Mesenchymal stem cell (in vitro differentiated cells and primary cell): ENCODE data around the gene VCX3A. TPM values are rescaled to one million over a fixed set of nuclear protein-coding genes. Genes with fewer than 3 reads are reported as not detected.
"Not testable (repeated sequence)": the region's sequence is repeated elsewhere in the genome, so short reads cannot be mapped to it uniquely, and the experiment has no call there.

Experiments used
- DNase-seq: peaks from one replicate; pipeline ENCODE4 v3.0.0-alpha.2; 2013
- H2AFZ ChIP-seq: one replicate; pipeline ENCODE4 v1.6.1; 2013; ENCODE audit warnings: low read depth, mild to moderate bottlenecking, control low read depth, inconsistent platforms, low read length, moderate library complexity
- H2AK5ac ChIP-seq: 2 replicates; pipeline ENCODE4 v1.6.1; 2013; ENCODE audit warnings: low read length, moderate library complexity, mild to moderate bottlenecking, inconsistent platforms; ENCODE audit not compliant: severe bottlenecking
- H2BK120ac ChIP-seq: one replicate; pipeline ENCODE4 v1.6.1; 2013; ENCODE audit warnings: low read depth, mild to moderate bottlenecking, inconsistent platforms, low read length, moderate library complexity
- H2BK12ac ChIP-seq, 2 experiments: one replicate each; pipeline ENCODE4 v1.6.1; 2013; ENCODE audit warnings: inconsistent platforms in 2 of 2, low read length in 2 of 2, mild to moderate bottlenecking in 2 of 2, moderate library complexity in 2 of 2, control low read depth in 1 of 2
- H2BK15ac ChIP-seq: one replicate; pipeline ENCODE4 v1.6.1; 2013; ENCODE audit warnings: mild to moderate bottlenecking, low read depth, inconsistent platforms; ENCODE audit not compliant: poor library complexity, severe bottlenecking
- H2BK5ac ChIP-seq: 2 replicates; pipeline ENCODE4 v1.6.1; 2013; ENCODE audit warnings: low read depth, mild to moderate bottlenecking, low read length, control low read depth, inconsistent platforms; ENCODE audit not compliant: poor library complexity, severe bottlenecking
- H3K14ac ChIP-seq, 2 experiments: one replicate each; pipeline ENCODE4 v1.6.1; 2013; ENCODE audit warnings: inconsistent platforms in 2 of 2, low read length in 2 of 2, control low read depth in 1 of 2, mild to moderate bottlenecking in 1 of 2, moderate library complexity in 1 of 2
- H3K18ac ChIP-seq, 2 experiments: one replicate each; pipeline ENCODE4 v1.6.1; 2013; ENCODE audit warnings: inconsistent platforms in 2 of 2, low read length in 2 of 2, control low read depth in 1 of 2, low read depth in 1 of 2, mild to moderate bottlenecking in 1 of 2
- H3K23ac ChIP-seq, 2 experiments: one replicate each; pipeline ENCODE4 v1.6.1; 2013; ENCODE audit warnings: inconsistent platforms in 2 of 2, low read length in 2 of 2, mild to moderate bottlenecking in 2 of 2, moderate library complexity in 2 of 2, control low read depth in 1 of 2
- H3K27ac ChIP-seq: 2 replicates; pipeline ENCODE4 v1.5.1; 2013; ENCODE audit warnings: mild to moderate bottlenecking, moderate library complexity, low read length, control low read depth, inconsistent platforms; ENCODE audit not compliant: poor library complexity, severe bottlenecking
- H3K27me3 ChIP-seq, 2 experiments: 2 replicates each; pipeline versions ENCODE4 v1.6.1 to v1.7.0; 2013; ENCODE audit warnings: low read length in 2 of 2, mild to moderate bottlenecking in 2 of 2, moderate library complexity in 2 of 2, control low read depth in 1 of 2, inconsistent platforms in 1 of 2; ENCODE audit not compliant: control insufficient read depth in 1 of 2, insufficient read depth in 1 of 2
- H3K36me3 ChIP-seq, 2 experiments: 2 replicates each; pipeline versions ENCODE4 v1.6.1 to v1.7.0; 2013; ENCODE audit warnings: low read length in 2 of 2, control low read depth in 1 of 2, inconsistent platforms in 1 of 2, low read depth in 1 of 2, mild to moderate bottlenecking in 1 of 2; ENCODE audit not compliant: insufficient read depth in 2 of 2, control insufficient read depth in 1 of 2
- H3K4ac ChIP-seq, 2 experiments: one replicate each; pipeline ENCODE4 v1.6.1; 2013; ENCODE audit warnings: inconsistent platforms in 2 of 2, low read length in 2 of 2, mild to moderate bottlenecking in 2 of 2, moderate library complexity in 2 of 2, control low read depth in 1 of 2, low read depth in 1 of 2
- H3K4me1 ChIP-seq: 2 replicates; pipeline ENCODE4 v1.6.1; 2013; ENCODE audit warnings: low read depth, low read length, control low read depth; ENCODE audit not compliant: control insufficient read depth, insufficient read depth
- H3K4me2 ChIP-seq: 2 replicates; pipeline ENCODE4 v1.6.1; 2013; ENCODE audit warnings: low read length, mild to moderate bottlenecking, inconsistent platforms; ENCODE audit not compliant: poor library complexity, severe bottlenecking
- H3K4me3 ChIP-seq, 2 experiments: 2 replicates each; pipeline versions ENCODE4 v1.5.1 to v1.7.0; 2013; ENCODE audit warnings: low read length in 2 of 2, mild to moderate bottlenecking in 2 of 2, control low read depth in 1 of 2, low read depth in 1 of 2; ENCODE audit not compliant: insufficient read depth in 1 of 2
- H3K79me1 ChIP-seq: replicated peaks from 2 replicates; pipeline ENCODE4 v1.6.1; 2013; ENCODE audit warnings: mild to moderate bottlenecking, control low read depth, low read length, inconsistent platforms; ENCODE audit not compliant: poor library complexity, severe bottlenecking
- H3K9ac ChIP-seq: 2 replicates; pipeline ENCODE4 v1.7.0; 2013; ENCODE audit warnings: mild to moderate bottlenecking, low read length, moderate library complexity
- H3K9me3 ChIP-seq: 2 replicates; pipeline ENCODE4 v1.7.0; 2013; ENCODE audit warnings: mild to moderate bottlenecking, low read length; ENCODE audit not compliant: control insufficient read depth
- H4K8ac ChIP-seq: one replicate; pipeline ENCODE4 v1.6.1; 2013; ENCODE audit warnings: inconsistent platforms, mild to moderate bottlenecking, low read length, moderate library complexity
- H4K91ac ChIP-seq: one replicate; pipeline ENCODE4 v1.6.1; 2013; ENCODE audit warnings: mild to moderate bottlenecking, low read length, inconsistent platforms
- WGBS: methylation state at CpG from one replicate; pipeline ENCODE4 v1.1.7; 2013; ENCODE audit warnings: mixed read lengths; 5-methylcytosine and 5-hydroxymethylcytosine counted together
- polyA plus RNA-seq, 2 experiments: library from polyadenylated mRNA; stranded (reverse); fragments of 200-250 nt; gene quantifications; one replicate each; pipeline ENCODE4 v1.2.3, GENCODE V29; 2013

VCX3A gene
- not detected for polyA plus RNA-seq (2013, experiment 1 of 2)
- not detected for polyA plus RNA-seq (2013, experiment 2 of 2)

DNA sequence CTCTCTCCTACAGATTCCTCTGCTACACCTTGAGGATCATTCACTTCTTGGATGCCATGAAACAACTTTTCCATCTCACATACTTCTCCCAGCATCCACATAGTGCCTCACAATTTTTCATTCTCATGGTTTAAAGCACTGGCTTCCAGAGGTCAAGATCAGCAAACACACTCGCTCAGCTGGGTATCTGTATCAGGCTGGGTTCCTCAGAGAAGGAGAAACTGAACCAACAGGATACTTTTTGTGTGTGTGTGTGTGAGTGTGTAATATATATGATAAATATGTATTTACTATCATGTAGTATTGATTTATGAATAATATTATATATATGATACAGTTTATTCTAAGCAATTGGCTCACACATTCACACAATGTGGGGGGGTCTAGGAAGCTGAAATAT is at the start of gene VCX3A:
TSS of gene VCX3A (minus strand) at position 101 of the 400 bp plus-strand sequence. CDS start 621 bp downstream, outside the sequence.
- not testable (repeated sequence) for DNase-seq, H3K36me3 ChIP-seq, H3K23ac ChIP-seq, H4K8ac ChIP-seq, H2BK120ac ChIP-seq, H2AFZ ChIP-seq, H2BK5ac ChIP-seq, H3K9me3 ChIP-seq, H3K79me1 ChIP-seq, H2AK5ac ChIP-seq, H3K4me3 ChIP-seq, H3K4me1 ChIP-seq, H3K27me3 ChIP-seq, H2BK12ac ChIP-seq, H3K18ac ChIP-seq, H3K14ac ChIP-seq, H3K27ac ChIP-seq, H3K4ac ChIP-seq, H4K91ac ChIP-seq, H3K4me2 ChIP-seq, H3K9ac ChIP-seq, H2BK15ac ChIP-seq
- no CpG with 5 or more reads among the region's 1 CpG for WGBS

DNA sequence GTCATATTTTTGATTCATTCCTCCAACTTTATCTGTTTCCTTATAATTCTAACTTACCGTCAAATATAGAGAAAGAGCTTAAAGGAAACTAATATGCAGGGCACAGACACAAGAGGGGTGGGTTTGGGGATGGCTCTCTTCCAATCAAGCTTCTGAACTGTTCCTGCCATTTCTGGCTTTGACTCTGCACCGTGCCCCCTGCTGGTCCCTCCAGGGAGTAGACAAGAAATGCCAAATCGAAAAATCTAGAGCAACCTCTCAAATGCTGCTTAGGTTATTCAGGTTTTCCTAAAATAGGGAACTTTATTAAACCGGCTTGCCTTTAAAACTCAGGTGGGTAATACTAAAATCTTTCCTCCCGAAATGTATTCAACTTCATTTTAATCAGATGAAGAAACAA is 39.8 kb upstream of the VCX3A start:
- Histone ChIP-seq H3K23ac (no peak overlapping the region), H3K4ac (no peak overlapping the region), H3K4me2 (no peak overlapping the region), H2BK12ac (no peak overlapping the region), H4K91ac (no peak overlapping the region), H3K27me3 (no peaks in the 10 kb centered on the region), H3K4me3 (no peak overlapping the region), H3K79me1 (no peaks in the 10 kb centered on the region), H2BK5ac (no peak overlapping the region), H3K18ac (no peak overlapping the region), H2BK15ac (no peak overlapping the region), H2AK5ac (no peak overlapping the region), H3K4me1 (no peaks in the 10 kb centered on the region), H3K27ac (no peak overlapping the region), H3K36me3 (no peaks in the 10 kb centered on the region), H4K8ac (no peak overlapping the region), H3K9ac (no peak overlapping the region), H2BK120ac (no peak overlapping the region), H3K9me3 (peaks cover 8% of the 10 kb centered on the region), H3K14ac (no peak overlapping the region), H2AFZ (no peak overlapping the region)
- DNase-seq, result no peak
- 7% methylated on average over 2 of the region's 5 CpGs for WGBS

DNA sequence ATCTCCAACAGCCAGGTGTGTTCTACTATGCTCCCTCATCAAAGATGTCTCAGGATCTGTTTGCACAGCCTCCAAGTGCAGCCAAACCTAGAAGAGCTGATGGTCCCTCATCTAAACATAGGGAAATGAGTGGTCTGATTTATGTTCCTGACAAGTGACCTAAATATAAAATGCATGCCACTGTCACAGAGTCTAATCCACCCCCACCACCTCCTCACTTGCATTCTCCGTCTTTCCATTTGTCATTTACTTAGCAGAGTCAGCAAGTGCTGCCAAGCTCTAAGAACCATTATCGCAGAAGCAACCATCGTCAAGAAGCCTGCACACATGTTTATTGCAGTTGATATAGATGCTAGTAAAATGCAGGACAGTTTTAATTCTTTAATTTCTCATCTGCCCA is 33.1 kb upstream of the VCX3A start:
- no peak overlapping the region for H3K4me3 ChIP-seq
- H2BK120ac ChIP-seq, result no peak overlapping the region
- no peak overlapping the region for H3K23ac ChIP-seq
- H3K36me3 ChIP-seq, result no peaks in the 10 kb centered on the region
- no peak overlapping the region for H3K9ac ChIP-seq
- no peak overlapping the region for H3K14ac ChIP-seq
- no peak overlapping the region for H4K91ac ChIP-seq
- no peaks in the 10 kb centered on the region for H3K27me3 ChIP-seq
- H4K8ac ChIP-seq, result no peak overlapping the region
- H2AK5ac ChIP-seq, result no peak overlapping the region
- H2AFZ ChIP-seq, result no peak overlapping the region
- DNase-seq, result no peak
- no peak overlapping the region for H2BK15ac ChIP-seq
- H3K4ac ChIP-seq, result no peak overlapping the region
- H2BK12ac ChIP-seq, result no peak overlapping the region
- H3K4me1 ChIP-seq, result no peaks in the 10 kb centered on the region
- H3K79me1 ChIP-seq, result no peaks in the 10 kb centered on the region
- 100% methylated on average over 1 of the region's 3 CpGs for WGBS
- peaks cover 13% of the 10 kb centered on the region for H3K9me3 ChIP-seq
- no peak overlapping the region for H2BK5ac ChIP-seq
- H3K18ac ChIP-seq, result no peak overlapping the region
- no peak overlapping the region for H3K27ac ChIP-seq
- H3K4me2 ChIP-seq, result no peak overlapping the region

DNA sequence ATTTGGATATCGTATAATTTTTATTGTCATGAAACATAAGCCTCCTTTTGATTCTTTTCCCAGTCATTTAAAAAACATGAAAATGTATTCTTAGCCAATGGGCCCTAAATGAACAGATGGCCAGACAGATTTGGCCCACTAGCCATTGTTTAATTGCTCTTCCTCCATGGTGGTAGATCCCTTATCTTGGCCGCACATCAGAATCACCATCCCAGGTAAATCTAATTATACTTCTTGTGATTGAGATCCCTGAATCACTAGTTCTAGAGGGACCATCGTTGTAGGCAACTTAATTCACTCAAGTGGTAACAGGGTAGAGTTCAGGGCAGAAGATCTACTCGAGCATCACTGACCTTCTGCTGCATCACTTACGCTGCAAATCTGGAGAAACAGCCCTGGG is 24.1 kb upstream of the VCX3A start:
- H3K4ac ChIP-seq, result no peak overlapping the region
- no peaks in the 10 kb centered on the region for H3K4me1 ChIP-seq
- no peak overlapping the region for H2AFZ ChIP-seq
- H2BK12ac ChIP-seq, result no peak overlapping the region
- H4K91ac ChIP-seq, result no peak overlapping the region
- H2AK5ac ChIP-seq, result no peak overlapping the region
- no peak overlapping the region for H4K8ac ChIP-seq
- no peak overlapping the region for H3K4me2 ChIP-seq
- WGBS, result 68% methylated on average over 3 of the region's 5 CpGs
- H3K9ac ChIP-seq, result no peak overlapping the region
- no peaks in the 10 kb centered on the region for H3K27me3 ChIP-seq
- no peak for DNase-seq
- no peak overlapping the region for H3K14ac ChIP-seq
- H3K23ac ChIP-seq, result no peak overlapping the region
- H2BK5ac ChIP-seq, result no peak overlapping the region
- H3K18ac ChIP-seq, result no peak overlapping the region
- H3K27ac ChIP-seq, result no peak overlapping the region
- no peak overlapping the region for H2BK120ac ChIP-seq
- H3K36me3 ChIP-seq, result no peaks in the 10 kb centered on the region
- peaks cover 25% of the 10 kb centered on the region for H3K9me3 ChIP-seq
- no peak overlapping the region for H3K4me3 ChIP-seq
- no peaks in the 10 kb centered on the region for H3K79me1 ChIP-seq
- no peak overlapping the region for H2BK15ac ChIP-seq
